Panc1 (cell line): ENCODE data around the gene C12orf42. TPM values are rescaled to one million over a fixed set of nuclear protein-coding genes. Genes with fewer than 3 reads are reported as not detected.
"Not testable (repeated sequence)": the region's sequence is repeated elsewhere in the genome, so short reads cannot be mapped to it uniquely, and the experiment has no call there.

Experiments used
- ATAC-seq: fragments of 200-7000 bp; cut with Tn5 transposase; 2 replicates; pipeline ENCODE4 v1.9.1; 2020; ENCODE audit warnings: mild to moderate bottlenecking, moderate library complexity
- BruUV-seq: library from RNA; stranded (reverse); fragments of 400-500 nt; replicated peaks from 2 replicates; lab custom pipeline; 2021; lab: Mats Ljungman, UMichigan
- CTCF ChIA-PET: fragments of 300-600 bp; sonication (Branson Sonifier 250); formaldehyde crosslinking; loops from one replicate; lab custom pipeline; 2022; ENCODE audit warnings: antibody characterized with exemption; lab: Charles Lee
- POLR2A ChIA-PET: fragments of 300-600 bp; sonication (Branson Sonifier 250); formaldehyde crosslinking; loops from one replicate; lab custom pipeline; 2022; ENCODE audit warnings: antibody characterized with exemption; lab: Charles Lee
- DNase-seq: peaks from one replicate; pipeline ENCODE4 v3.0.0-alpha.2; 2010; ENCODE audit warnings: low read depth, low spot score
- H3K27ac ChIP-seq: 2 replicates; pipeline ENCODE4 v1.5.1; 2011; ENCODE audit warnings: mild to moderate bottlenecking, low read length, inconsistent platforms
- H3K27me3 ChIP-seq: fragments of 200-500 bp; sonication (Bioruptor generic); 2 replicates; pipeline ENCODE4 v1.6.0; 2014; ENCODE audit warnings: low read length, inconsistent platforms; ENCODE audit not compliant: control insufficient read depth, insufficient read depth
- H3K36me3 ChIP-seq: fragments of 200-500 bp; sonication (Bioruptor generic); 2 replicates; pipeline ENCODE4 v1.5.1; 2014; ENCODE audit warnings: inconsistent platforms, mild to moderate bottlenecking, low read length, moderate library complexity; ENCODE audit not compliant: control insufficient read depth, insufficient read depth
- H3K4me1 ChIP-seq: 2 replicates; pipeline ENCODE4 v1.5.1; 2011; ENCODE audit warnings: inconsistent platforms, mild to moderate bottlenecking, low read length, moderate library complexity; ENCODE audit not compliant: control insufficient read depth, insufficient read depth
- H3K4me3 ChIP-seq, 2 experiments: 2 replicates each; pipeline ENCODE4 v1.5.1; 2011 to 2012; ENCODE audit warnings: low read depth in 2 of 2, low read length in 2 of 2, mild to moderate bottlenecking in 2 of 2, inconsistent platforms in 1 of 2, moderate library complexity in 1 of 2
- H3K9me3 ChIP-seq: fragments of 200-500 bp; sonication (Bioruptor generic); 2 replicates; pipeline ENCODE4 v1.5.1; 2014; ENCODE audit warnings: low read depth, mild to moderate bottlenecking, inconsistent platforms, low read length, moderate library complexity; ENCODE audit not compliant: control insufficient read depth, insufficient read depth
- POLR2AphosphoS5 ChIP-seq: IDR thresholded peaks from 2 replicates; pipeline ENCODE4 v1.6.1; 2012; ENCODE audit warnings: mild to moderate bottlenecking, low read depth, low read length, moderate library complexity
- REST ChIP-seq, 2 experiments: IDR thresholded peaks; 2 replicates each; pipeline ENCODE4 v1.6.1; 2011 to 2012; ENCODE audit warnings: low read depth in 2 of 2, control low read depth in 1 of 2, low read length in 1 of 2, mild to moderate bottlenecking in 1 of 2, moderate library complexity in 1 of 2; ENCODE audit not compliant: insufficient read depth in 1 of 2
- SIN3A ChIP-seq: IDR thresholded peaks from 2 replicates; pipeline ENCODE4 v1.6.1; 2012; ENCODE audit warnings: low read depth, mild to moderate bottlenecking, low read length, moderate library complexity, borderline replicate concordance; ENCODE audit not compliant: insufficient read depth
- TCF7L2 ChIP-seq: IDR thresholded peaks from 2 replicates; pipeline ENCODE4 v1.6.1; 2011; ENCODE audit warnings: mild to moderate bottlenecking, low read depth, low read length, inconsistent platforms
- in situ Hi-C: cut with HindIII; loops from 2 replicates; pipeline ENCODE4 v1.10.0; 2016; ENCODE audit warnings: low sequenced_read_pairs, low pct_unique_long_range_greater_than_20kb
- intact Hi-C: fragments of 100-400 bp; cut with micrococcal nuclease; formaldehyde crosslinking; loops from one replicate; pipeline ENCODE4 v1.10.0; 2022; ENCODE audit not compliant: unreplicated experiment
- total RNA-seq: library from RNA; stranded (reverse); gene quantifications from one replicate; pipeline ENCODE4 v1.2.1, GENCODE V29; 2021; ENCODE audit not compliant: unreplicated experiment
- TF ChIP-seq, protein P1 (sequence below): fragments of 450-650 bp; IDR thresholded peaks from 2 replicates; pipeline ENCODE4 v1.5.1; 2017; ENCODE audit warnings: mild to moderate bottlenecking

The C12orf42 gene
- total RNA-seq, 1 experiment from 2014 or later = not detected

GRCh38 chr12:103431950-103432349, 63.8 kb downstream of the C12orf42 start:
- H3K36me3 ChIP-seq = no peaks in the 10 kb centered on the region
- H3K4me1 ChIP-seq = no peaks in the 10 kb centered on the region
- H3K4me3 ChIP-seq = no peak overlapping the region
- in situ Hi-C loops = no loop called here
- H3K27me3 ChIP-seq = no peaks in the 10 kb centered on the region
- intact Hi-C loops = no loop called here
- CTCF ChIA-PET = no interaction called here
- POLR2A ChIA-PET = no interaction called here
- H3K27ac ChIP-seq = no peak overlapping the region
- DNase-seq = no peak
- H3K9me3 ChIP-seq = no peaks in the 10 kb centered on the region
- TF ChIP-seq, protein P1, sequence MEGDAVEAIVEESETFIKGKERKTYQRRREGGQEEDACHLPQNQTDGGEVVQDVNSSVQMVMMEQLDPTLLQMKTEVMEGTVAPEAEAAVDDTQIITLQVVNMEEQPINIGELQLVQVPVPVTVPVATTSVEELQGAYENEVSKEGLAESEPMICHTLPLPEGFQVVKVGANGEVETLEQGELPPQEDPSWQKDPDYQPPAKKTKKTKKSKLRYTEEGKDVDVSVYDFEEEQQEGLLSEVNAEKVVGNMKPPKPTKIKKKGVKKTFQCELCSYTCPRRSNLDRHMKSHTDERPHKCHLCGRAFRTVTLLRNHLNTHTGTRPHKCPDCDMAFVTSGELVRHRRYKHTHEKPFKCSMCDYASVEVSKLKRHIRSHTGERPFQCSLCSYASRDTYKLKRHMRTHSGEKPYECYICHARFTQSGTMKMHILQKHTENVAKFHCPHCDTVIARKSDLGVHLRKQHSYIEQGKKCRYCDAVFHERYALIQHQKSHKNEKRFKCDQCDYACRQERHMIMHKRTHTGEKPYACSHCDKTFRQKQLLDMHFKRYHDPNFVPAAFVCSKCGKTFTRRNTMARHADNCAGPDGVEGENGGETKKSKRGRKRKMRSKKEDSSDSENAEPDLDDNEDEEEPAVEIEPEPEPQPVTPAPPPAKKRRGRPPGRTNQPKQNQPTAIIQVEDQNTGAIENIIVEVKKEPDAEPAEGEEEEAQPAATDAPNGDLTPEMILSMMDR = no peak
- TF ChIP-seq REST (IDR thresholded peaks at IDR 0.05; ENCODE audit: insufficient read depth in 1 of 2, low read depth in 2 of 2, low read length in 1 of 2) (no peak), SIN3A (no peak), POLR2AphosphoS5 (no peak), TCF7L2 (no peak)
- ATAC-seq = no peak
- BruUV-seq = no TSS peak

GRCh38 chr12:103431387-103431786, 64.4 kb downstream of the C12orf42 start:
- Histone ChIP-seq H3K36me3 (no peaks in the 10 kb centered on the region), H3K4me1 (no peaks in the 10 kb centered on the region), H3K27me3 (no peaks in the 10 kb centered on the region), H3K9me3 (no peaks in the 10 kb centered on the region), H3K27ac (no peak overlapping the region), H3K4me3 (no peak overlapping the region)
- BruUV-seq = no TSS peak
- ATAC-seq (no peak), DNase-seq (no peak)
- intact Hi-C loops = no loop called here
- ChIA-PET POLR2A (no interaction called here), CTCF (no interaction called here)
- in situ Hi-C loops = no loop called here
- TF ChIP-seq SIN3A (no peak), REST (IDR thresholded peaks at IDR 0.05; ENCODE audit: insufficient read depth in 1 of 2, low read depth in 2 of 2, low read length in 1 of 2) (no peak), POLR2AphosphoS5 (no peak), TCF7L2 (no peak)
- TF ChIP-seq, protein P1 = no peak

- POLR2A ChIA-PET, ATAC-seq, intact Hi-C loops: not testable (repeated sequence)
Observed at GRCh38 chr12:103425674-103426073, 70.1 kb downstream of the C12orf42 start.

More at GRCh38 chr12:103425674-103426073, 70.1 kb downstream of the C12orf42 start:
- in situ Hi-C loops, BruUV-seq, H3K36me3 ChIP-seq, H3K9me3 ChIP-seq, H3K27me3 ChIP-seq, H3K4me3 ChIP-seq, H3K27ac ChIP-seq, DNase-seq, CTCF ChIA-PET, H3K4me1 ChIP-seq: not testable (repeated sequence)
